C4-2B (cell line): ENCODE measurements around the gene ACOT8.
"Not testable (repeated sequence)": the region's sequence is repeated elsewhere in the genome, so short reads cannot be mapped to it uniquely, and the experiment has no call there.

Source experiments
- H3K27ac ChIP-seq: fragments of 450-650 bp; 2 replicates; pipeline ENCODE4 v1.5.1; 2017
- ZFX ChIP-seq: fragments of 450-650 bp; IDR thresholded peaks from 2 replicates; pipeline ENCODE4 v1.6.1; 2017
- TF ChIP-seq, protein P1 (sequence below): fragments of 450-650 bp; conservative IDR thresholded peaks from 2 replicates; pipeline ENCODE4 v1.5.1; 2017; ENCODE audit warnings: mild to moderate bottlenecking

Gene ACOT8

DNA sequence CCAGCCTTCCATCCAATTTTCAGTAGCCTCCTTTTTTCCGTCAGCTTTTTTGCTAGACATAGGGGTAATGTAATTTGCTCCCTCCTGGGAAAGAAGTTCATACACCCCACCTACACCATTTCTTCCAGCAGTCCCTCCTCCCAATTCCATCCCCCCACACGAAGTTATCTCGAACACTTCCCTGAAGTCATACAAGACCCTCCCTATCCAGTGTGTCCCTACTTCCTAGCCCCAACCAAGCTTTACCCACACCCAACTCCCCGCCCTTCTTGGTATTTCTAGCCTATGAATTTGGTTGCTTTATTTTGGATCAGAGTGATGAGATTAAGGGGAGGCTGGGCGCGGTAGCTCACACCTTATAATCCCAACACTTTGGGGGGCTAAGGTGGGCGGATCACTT, 43.7 kb downstream of the ACOT8 start:
- TF ChIP-seq, protein P1, sequence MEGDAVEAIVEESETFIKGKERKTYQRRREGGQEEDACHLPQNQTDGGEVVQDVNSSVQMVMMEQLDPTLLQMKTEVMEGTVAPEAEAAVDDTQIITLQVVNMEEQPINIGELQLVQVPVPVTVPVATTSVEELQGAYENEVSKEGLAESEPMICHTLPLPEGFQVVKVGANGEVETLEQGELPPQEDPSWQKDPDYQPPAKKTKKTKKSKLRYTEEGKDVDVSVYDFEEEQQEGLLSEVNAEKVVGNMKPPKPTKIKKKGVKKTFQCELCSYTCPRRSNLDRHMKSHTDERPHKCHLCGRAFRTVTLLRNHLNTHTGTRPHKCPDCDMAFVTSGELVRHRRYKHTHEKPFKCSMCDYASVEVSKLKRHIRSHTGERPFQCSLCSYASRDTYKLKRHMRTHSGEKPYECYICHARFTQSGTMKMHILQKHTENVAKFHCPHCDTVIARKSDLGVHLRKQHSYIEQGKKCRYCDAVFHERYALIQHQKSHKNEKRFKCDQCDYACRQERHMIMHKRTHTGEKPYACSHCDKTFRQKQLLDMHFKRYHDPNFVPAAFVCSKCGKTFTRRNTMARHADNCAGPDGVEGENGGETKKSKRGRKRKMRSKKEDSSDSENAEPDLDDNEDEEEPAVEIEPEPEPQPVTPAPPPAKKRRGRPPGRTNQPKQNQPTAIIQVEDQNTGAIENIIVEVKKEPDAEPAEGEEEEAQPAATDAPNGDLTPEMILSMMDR: no peak
- no peak for TF ChIP-seq ZFX

DNA sequence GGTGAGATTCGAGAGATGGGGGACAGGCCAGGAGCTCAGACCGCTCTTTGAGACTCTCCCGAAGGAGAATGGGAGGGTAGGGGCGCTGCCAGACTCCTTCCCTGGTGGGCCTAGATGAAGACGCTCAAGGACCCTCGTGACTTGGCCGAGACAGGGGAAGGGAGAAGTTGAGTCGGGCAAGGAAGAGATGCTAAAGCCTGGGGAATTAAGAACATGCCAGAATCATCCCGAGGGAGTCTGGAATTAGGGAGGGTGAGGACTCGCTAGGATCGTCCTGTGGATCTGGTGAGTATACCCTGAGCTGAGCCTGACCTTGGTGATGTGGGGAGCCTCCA, 44.2 kb downstream of the ACOT8 start:
- H3K27ac ChIP-seq: peak overlapping the region; percentile 93
- TF ChIP-seq ZFX: peak; percentile 66; the same call in 1 of the 2 replicates
- TF ChIP-seq, protein P1: no peak

More for the DNA sequence above, 43.7 kb downstream of the ACOT8 start:
- peak overlapping the region; percentile 93 for H3K27ac ChIP-seq

DNA sequence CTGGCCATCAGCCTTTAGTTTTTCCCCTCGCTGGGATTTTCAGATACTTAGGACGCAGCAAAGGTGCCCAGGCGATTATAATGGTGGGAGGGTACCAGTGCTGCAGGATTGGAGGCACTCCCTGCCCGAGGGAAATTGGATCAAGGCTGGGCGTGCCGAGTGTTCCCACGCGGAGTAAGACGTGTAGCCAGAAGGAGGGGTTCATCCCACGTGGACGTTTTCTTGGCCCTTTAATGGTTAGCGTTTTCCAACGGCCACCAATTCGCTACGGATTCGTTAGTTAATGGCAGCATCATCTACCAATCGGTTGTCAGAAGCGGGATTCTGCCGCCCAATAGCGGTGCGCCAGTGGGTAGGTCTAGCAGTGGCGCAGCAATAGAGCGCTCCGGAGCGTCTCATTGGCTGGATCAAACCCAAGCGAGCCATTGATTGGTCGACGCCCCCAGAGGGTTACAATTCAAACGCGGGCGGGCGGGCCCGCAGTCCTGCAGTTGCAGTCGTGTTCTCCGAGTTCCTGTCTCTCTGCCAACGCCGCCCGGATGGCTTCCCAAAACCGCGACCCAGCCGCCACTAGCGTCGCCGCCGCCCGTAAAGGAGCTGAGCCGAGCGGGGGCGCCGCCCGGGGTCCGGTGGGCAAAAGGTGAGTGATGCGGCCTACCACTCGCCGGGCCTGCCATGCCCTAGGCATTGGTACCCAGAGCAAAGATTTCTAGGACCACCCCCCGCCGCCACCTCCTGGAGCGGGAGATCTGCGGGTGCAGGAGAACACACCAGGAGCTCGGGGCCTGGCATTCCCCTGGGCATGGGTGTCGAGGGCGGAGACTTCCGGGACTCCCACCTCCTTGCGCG, 44.8 kb downstream of the ACOT8 start, which contains the start of gene UBE2C:
TSS of gene UBE2C (plus strand) at position 488 of the 849 bp plus-strand sequence. CDS start at position 540, 52 bp downstream.
- peak within 1 kb of the TSS; percentile 93 for H3K27ac ChIP-seq
- TF ChIP-seq ZFX: peak; percentile 94
- TF ChIP-seq, protein P1: no peak

DNA sequence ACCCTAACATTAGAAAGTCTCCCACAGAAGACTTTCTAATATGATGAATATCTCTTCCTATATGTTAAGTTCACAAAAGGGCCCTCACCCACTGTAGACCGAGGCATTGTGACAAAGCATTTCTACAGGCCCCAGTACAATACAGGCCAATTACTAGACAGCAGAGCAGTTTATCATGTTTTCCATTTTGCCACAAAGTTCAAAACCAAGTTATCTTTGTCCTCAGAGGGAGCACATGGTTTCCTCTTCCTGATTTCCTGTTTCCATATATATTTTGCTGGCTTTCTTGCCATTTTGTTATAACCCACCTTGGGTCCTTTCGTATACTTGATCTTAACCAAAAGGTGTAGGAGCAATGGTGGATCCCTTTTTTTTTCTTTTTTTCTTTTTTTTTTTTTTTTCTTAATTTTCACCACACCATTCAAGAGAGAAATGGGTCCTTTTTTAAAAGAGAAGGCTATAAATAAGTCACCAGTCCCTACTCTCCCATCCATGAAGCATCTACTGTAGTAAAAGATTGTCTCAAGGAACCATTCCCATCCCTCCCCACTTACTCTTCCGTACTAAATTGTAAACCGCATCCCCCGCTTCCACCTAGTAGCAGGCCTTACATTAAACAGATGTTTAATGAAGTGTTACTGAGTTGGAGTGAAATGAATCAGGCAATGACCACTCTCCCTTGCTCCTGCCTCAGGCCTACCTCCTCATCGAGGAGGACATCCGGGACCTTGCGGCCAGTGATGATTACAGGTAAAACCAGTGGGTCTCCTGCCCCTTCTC, 46.8 kb downstream of the ACOT8 start:
- 0 out of 2 replicates have a peak overlapping the region, but pooled peaks have one; percentile 93 for H3K27ac ChIP-seq

DNA sequence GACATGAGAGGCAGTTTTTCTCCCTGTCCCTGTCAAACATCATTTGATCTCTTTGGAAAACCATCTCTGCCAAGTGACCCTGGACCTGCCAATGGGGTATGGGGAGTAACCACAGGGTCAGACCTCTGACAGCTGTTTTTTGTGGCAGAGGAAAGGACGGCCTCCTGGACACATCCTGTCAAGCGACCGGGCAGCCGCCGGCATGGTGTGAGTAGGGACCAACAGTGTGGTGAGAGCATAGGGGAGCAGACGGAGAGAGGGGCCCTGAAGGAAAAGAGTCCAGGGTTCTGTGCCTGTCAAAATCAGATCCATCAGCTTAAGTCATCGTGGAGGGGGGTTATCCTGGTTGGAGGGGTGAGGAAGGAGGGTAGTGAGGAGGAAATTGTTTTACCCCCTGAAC, 55.3 kb downstream of the ACOT8 start:
- H3K27ac ChIP-seq: no peak overlapping the region
- TF ChIP-seq ZFX: no peak
- TF ChIP-seq, protein P1: no peak

More for the DNA sequence above, 46.8 kb downstream of the ACOT8 start:
- no peak for TF ChIP-seq ZFX
- TF ChIP-seq, protein P1: no peak

DNA sequence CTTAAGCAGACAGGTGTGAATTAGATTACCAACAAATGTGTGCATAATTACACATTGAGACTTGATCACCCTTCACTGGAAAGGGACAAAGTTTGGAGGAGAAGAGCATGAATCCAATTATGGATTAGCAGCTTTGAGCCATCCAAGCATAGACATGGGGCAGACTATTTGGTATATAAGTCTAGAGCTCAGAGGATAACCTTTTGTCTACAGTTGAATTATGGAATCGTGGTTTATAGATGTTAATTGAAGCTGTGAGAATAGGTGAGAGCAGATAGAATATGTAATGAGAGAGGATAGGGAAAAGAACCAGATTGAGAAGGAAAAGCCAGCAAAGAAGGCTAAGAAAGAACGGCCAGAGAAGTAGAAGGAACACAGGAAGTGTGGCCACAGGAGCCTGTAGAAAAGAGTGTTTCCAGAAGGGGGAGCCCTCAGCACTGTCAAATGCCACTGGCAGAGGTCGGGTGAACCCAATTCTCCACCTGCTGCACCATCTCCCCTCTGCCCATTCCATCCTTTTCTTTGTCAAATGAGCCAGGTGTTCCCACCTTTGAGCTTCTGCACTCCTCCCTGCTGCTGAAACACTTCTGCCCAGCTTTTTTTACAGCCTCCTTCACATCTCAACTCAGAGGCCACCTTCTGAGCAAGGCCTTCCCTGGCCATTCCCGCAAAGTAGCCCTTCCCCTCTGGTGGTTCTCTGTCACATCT, 58.1 kb downstream of the ACOT8 start:
- H3K27ac ChIP-seq: no peak overlapping the region
- TF ChIP-seq, protein P1: peak; percentile 83
- TF ChIP-seq ZFX: no peak

DNA sequence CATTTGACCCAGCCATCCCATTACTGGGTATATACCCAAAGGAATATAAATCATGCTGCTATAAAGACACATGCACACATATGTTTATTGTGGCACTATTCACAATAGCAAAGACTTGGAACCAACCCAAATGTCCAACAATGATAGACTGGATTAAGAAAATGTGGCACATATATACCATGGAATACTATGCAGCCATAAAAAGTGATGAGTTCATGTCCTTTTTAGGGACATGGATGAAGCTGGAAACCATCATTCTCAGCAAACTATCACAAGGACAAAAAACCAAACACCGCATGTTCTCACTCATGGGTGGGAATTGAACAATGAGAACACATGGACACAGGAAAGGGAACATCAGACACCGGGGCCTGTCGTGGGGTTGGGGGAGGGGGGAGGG, 59.2 kb downstream of the ACOT8 start:
- not testable (repeated sequence) for H3K27ac ChIP-seq

DNA sequence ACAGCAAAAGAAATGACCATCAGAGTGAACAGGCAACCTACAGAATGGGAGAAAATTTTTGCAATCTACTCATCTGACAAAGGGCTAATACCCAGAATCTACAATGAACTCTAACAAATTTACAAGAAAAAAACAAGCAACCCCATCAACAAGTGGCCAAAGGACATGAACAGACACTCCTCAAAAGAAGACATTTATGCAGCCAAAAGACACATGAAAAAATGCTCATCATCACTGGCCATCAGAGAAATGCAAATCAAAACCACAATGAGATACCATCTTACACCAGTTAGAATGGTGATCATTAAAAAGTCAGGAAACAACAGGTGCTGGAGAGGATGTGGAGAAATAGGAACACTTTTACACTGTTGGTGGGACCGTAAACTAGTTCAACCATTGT, 59.7 kb downstream of the ACOT8 start:
- H3K27ac ChIP-seq: not testable (repeated sequence)
